ENCODE measurements around the gene GRID2IP. TPM values are rescaled to one million over a fixed set of nuclear protein-coding genes. Genes with fewer than 3 reads are reported as not detected.

Gene GRID2IP
- total RNA-seq, 1 experiment from 2014 or later: not detected

- no peaks in the 10 kb centered on the region for H3K4me1 ChIP-seq (ENCODE audit: insufficient read depth, low read length, poor library complexity, severe bottlenecking)
- H3K27ac ChIP-seq (ENCODE audit: low read depth, low read length, poor library complexity, severe bottlenecking): no peak overlapping the region
- no TSS peak for BruUV-seq (replicated peaks)
- intact Hi-C loops (cut with micrococcal nuclease; ENCODE audit: unreplicated experiment): no loop called here
- no peak for DNase-seq (ENCODE audit: low spot score)
- H3K36me3 ChIP-seq (ENCODE audit: insufficient read depth, low read length, poor library complexity, severe bottlenecking): no peaks in the 10 kb centered on the region
- no peaks in the 10 kb centered on the region for H3K27me3 ChIP-seq (replicated peaks; ENCODE audit: insufficient read depth, low read depth, low read length, poor library complexity)
- ChIA-PET CTCF (no interaction called here), POLR2A (ENCODE audit: low non-redundant PET) (no interaction called here)
- no peaks in the 10 kb centered on the region for H3K9me3 ChIP-seq (ENCODE audit: low read depth, low read length, poor library complexity, severe bottlenecking)
- no peak overlapping the region for H3K4me3 ChIP-seq (ENCODE audit: low read depth, low read length, poor library complexity, severe bottlenecking)
- TF ChIP-seq EZH2 (IDR thresholded peaks at IDR 0.05; ENCODE audit: borderline replicate concordance, low read depth, low read length, poor library complexity, severe bottlenecking): no peak
- no peak for TF ChIP-seq CTCF (conservative IDR thresholded peaks at IDR 0.05; ENCODE audit: low read depth, low read length)
Observed at GRCh38 chr7:6508539-6508938, 42.7 kb downstream of the GRID2IP start.

GRCh38 chr7:6507906-6508305 is 43.4 kb downstream of the GRID2IP start:
- BruUV-seq (replicated peaks): no TSS peak
- Histone ChIP-seq H3K36me3 (ENCODE audit: insufficient read depth, low read length, poor library complexity, severe bottlenecking) (no peaks in the 10 kb centered on the region), H3K9me3 (ENCODE audit: low read depth, low read length, poor library complexity, severe bottlenecking) (no peaks in the 10 kb centered on the region), H3K27me3 (replicated peaks; ENCODE audit: insufficient read depth, low read depth, low read length, poor library complexity) (no peaks in the 10 kb centered on the region), H3K4me3 (ENCODE audit: low read depth, low read length, poor library complexity, severe bottlenecking) (no peak overlapping the region), H3K27ac (ENCODE audit: low read depth, low read length, poor library complexity, severe bottlenecking) (no peak overlapping the region), H3K4me1 (ENCODE audit: insufficient read depth, low read length, poor library complexity, severe bottlenecking) (no peaks in the 10 kb centered on the region)
- no peak for DNase-seq (ENCODE audit: low spot score)
- ChIA-PET POLR2A (ENCODE audit: low non-redundant PET) (no interaction called here), CTCF (no interaction called here)
- intact Hi-C loops (cut with micrococcal nuclease; ENCODE audit: unreplicated experiment): no loop called here
- TF ChIP-seq CTCF (conservative IDR thresholded peaks at IDR 0.05; ENCODE audit: low read depth, low read length) (no peak), EZH2 (IDR thresholded peaks at IDR 0.05; ENCODE audit: borderline replicate concordance, low read depth, low read length, poor library complexity, severe bottlenecking) (no peak)

GRCh38 chr7:6505685-6506559 is 45.3 kb downstream of the GRID2IP start:
- POLR2A ChIA-PET (ENCODE audit: low non-redundant PET): no interaction called here

More at GRCh38 chr7:6505685-6506559, 45.3 kb downstream of the GRID2IP start:
- H3K9me3 ChIP-seq (ENCODE audit: low read depth, low read length, poor library complexity, severe bottlenecking): no peaks in the 10 kb centered on the region
- CTCF ChIA-PET: no interaction called here
- no peak for DNase-seq (ENCODE audit: low spot score)
- no peaks in the 10 kb centered on the region for H3K36me3 ChIP-seq (ENCODE audit: insufficient read depth, low read length, poor library complexity, severe bottlenecking)
- intact Hi-C loops (cut with micrococcal nuclease; ENCODE audit: unreplicated experiment): no loop called here
- no peaks in the 10 kb centered on the region for H3K4me1 ChIP-seq (ENCODE audit: insufficient read depth, low read length, poor library complexity, severe bottlenecking)
- no peaks in the 10 kb centered on the region for H3K27me3 ChIP-seq (replicated peaks; ENCODE audit: insufficient read depth, low read depth, low read length, poor library complexity)
- no TSS peak for BruUV-seq (replicated peaks)
- no peak overlapping the region for H3K27ac ChIP-seq (ENCODE audit: low read depth, low read length, poor library complexity, severe bottlenecking)
- no peak for TF ChIP-seq CTCF (conservative IDR thresholded peaks at IDR 0.05; ENCODE audit: low read depth, low read length)
- no peak overlapping the region for H3K4me3 ChIP-seq (ENCODE audit: low read depth, low read length, poor library complexity, severe bottlenecking)
